Neuron (in vitro differentiated cells): ENCODE measurements around the gene AKTIP.

Experiments used
- H2AFZ ChIP-seq: one replicate; pipeline ENCODE4 v1.6.1; 2013; ENCODE audit warnings: low read depth, mild to moderate bottlenecking, inconsistent platforms, low read length, moderate library complexity
- H3K27me3 ChIP-seq: one replicate; pipeline ENCODE4 v1.6.1; 2013; ENCODE audit warnings: low read length; ENCODE audit not compliant: insufficient read depth
- H3K36me3 ChIP-seq: one replicate; pipeline ENCODE4 v1.6.1; 2013; ENCODE audit warnings: low read length; ENCODE audit not compliant: insufficient read depth
- H3K4me1 ChIP-seq: one replicate; pipeline ENCODE4 v1.6.1; 2013; ENCODE audit warnings: low read length; ENCODE audit not compliant: insufficient read depth
- H3K4me3 ChIP-seq: 2 replicates; pipeline ENCODE4 v1.5.1; 2013; ENCODE audit warnings: mild to moderate bottlenecking, low read length, moderate library complexity
- H3K9me3 ChIP-seq: one replicate; pipeline ENCODE4 v1.6.1; 2013; ENCODE audit warnings: low read length

The AKTIP gene

GRCh38 chr16:53510704-53511070, 7.7 kb upstream of the AKTIP start:
- Histone ChIP-seq H2AFZ (no peak overlapping the region), H3K36me3 (no peaks in the 10 kb centered on the region), H3K27me3 (no peaks in the 10 kb centered on the region), H3K4me1 (peaks cover 3% of the 10 kb centered on the region), H3K9me3 (peaks cover 7% of the 10 kb centered on the region), H3K4me3 (no peak overlapping the region)

DNA sequence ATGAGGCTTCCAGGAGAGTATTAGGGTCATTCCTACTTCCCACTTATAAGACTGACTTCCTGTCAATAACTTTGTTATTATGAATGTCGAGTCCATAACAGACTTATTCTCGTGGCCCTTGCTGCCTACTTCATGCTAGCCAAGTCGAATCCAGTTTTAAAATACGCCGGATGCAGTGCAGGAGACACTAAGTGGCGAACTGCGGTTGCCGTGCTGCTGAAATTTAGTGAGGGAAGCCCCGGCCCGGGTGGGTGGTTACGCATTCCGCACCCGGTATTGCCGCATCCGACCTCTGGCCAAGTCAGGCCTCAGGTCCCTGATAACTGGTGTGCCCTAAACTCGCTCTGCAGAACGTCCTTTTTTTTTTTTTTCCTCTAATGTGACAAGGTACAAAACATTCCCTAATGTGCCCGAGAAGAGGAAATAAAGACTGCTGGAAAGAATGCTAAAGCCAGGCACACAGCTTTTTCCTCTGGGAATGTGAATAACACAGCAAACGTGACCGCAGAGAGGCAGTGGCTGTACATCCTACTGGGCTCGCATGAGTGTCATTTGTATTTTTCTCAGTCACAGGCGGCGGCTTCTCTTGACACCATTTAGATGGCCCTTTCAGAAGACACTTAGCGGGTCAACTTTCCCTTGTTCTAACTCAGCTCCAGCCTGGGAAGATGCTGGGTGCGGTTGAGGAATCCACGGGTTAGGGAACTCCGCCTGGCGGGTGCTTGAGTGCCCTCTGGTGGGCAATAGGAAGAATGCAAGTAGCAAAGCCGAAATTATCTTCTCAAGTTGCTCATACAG, 7.1 kb upstream of the AKTIP start:
- peaks cover 3% of the 10 kb centered on the region for H3K4me1 ChIP-seq
- H3K27me3 ChIP-seq, result no peaks in the 10 kb centered on the region
- H3K4me3 ChIP-seq, result no peak overlapping the region
- H3K9me3 ChIP-seq, result peaks cover 4% of the 10 kb centered on the region
- H2AFZ ChIP-seq, result peak overlapping the region; percentile 37
- H3K36me3 ChIP-seq, result no peaks in the 10 kb centered on the region

DNA sequence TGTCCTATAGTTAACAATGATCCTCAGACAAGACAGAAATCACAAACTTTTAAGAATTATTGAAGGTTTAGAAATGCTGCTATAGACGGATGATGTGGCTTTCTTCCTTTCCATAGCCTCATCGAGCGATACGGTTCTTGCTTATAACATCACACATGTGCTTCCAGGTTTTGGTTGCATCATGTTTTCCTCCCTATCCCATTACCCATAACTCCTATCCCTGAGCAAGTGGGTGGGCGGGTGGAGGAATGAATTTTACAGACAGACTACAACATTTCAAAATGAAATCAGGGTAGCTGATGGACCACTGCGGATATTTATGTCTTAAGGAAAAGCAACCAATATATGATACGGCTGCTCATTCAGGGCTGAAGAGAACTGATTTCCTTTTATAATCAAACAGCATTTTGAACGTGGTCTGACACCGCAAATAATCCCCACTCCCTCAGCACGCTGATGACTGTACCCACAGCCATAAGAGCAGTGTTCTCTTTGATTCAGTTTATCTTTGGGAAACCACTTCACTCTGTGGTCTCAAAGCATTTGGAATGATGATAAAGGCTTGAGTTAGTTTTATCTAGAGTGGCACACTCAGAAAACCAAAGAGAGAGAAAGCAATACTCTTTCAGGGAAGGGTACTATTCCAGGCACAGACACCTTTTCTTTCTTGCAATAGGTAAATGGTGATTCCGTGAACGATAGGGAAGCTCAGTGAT, 4.6 kb upstream of the AKTIP start:
- Histone ChIP-seq H3K27me3 (no peaks in the 10 kb centered on the region), H2AFZ (no peak overlapping the region), H3K9me3 (no peaks in the 10 kb centered on the region), H3K4me1 (peaks cover 13% of the 10 kb centered on the region), H3K4me3 (no peak overlapping the region), H3K36me3 (no peaks in the 10 kb centered on the region)

- H3K36me3 ChIP-seq, result no peaks in the 10 kb centered on the region
- H3K4me3 ChIP-seq, result no peak overlapping the region
- peaks cover 23% of the 10 kb centered on the region for H3K4me1 ChIP-seq
- no peaks in the 10 kb centered on the region for H3K9me3 ChIP-seq
- H3K27me3 ChIP-seq, result no peaks in the 10 kb centered on the region
- no peak overlapping the region for H2AFZ ChIP-seq
Observed at GRCh38 chr16:53506254-53506653, 3.2 kb upstream of the AKTIP start.

DNA sequence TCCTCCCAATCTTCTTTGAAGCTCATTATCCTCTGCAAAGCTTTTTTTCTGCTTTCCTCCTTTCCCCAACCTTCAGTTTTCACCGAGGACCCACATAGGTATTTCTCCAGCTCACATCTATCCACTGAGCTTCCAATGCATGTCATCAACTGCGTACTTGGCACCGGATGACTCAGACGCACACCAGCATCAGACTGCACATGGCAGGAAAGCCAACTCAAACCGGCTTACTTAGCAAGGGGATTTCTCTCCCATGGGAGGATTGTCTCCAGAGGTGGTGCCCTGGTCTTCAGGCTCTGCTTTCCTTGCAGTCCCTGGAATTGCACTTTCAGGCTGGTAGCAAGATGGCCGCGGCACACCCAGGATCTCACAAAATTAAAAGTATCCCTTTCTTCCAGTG, 1.7 kb upstream of the AKTIP start:
- Histone ChIP-seq H3K4me3 (peak overlapping the region; percentile 69), H3K4me1 (peaks cover 21% of the 10 kb centered on the region), H3K36me3 (no peaks in the 10 kb centered on the region), H3K9me3 (no peaks in the 10 kb centered on the region), H2AFZ (no peak overlapping the region), H3K27me3 (no peaks in the 10 kb centered on the region)

GRCh38 chr16:53503991-53504663, 1.1 kb upstream of the AKTIP start:
- Histone ChIP-seq H3K9me3 (no peaks in the 10 kb centered on the region), H3K4me3 (peak overlapping the region; percentile 69), H3K27me3 (no peaks in the 10 kb centered on the region), H2AFZ (no peak overlapping the region), H3K36me3 (no peaks in the 10 kb centered on the region), H3K4me1 (peaks cover 21% of the 10 kb centered on the region)

DNA sequence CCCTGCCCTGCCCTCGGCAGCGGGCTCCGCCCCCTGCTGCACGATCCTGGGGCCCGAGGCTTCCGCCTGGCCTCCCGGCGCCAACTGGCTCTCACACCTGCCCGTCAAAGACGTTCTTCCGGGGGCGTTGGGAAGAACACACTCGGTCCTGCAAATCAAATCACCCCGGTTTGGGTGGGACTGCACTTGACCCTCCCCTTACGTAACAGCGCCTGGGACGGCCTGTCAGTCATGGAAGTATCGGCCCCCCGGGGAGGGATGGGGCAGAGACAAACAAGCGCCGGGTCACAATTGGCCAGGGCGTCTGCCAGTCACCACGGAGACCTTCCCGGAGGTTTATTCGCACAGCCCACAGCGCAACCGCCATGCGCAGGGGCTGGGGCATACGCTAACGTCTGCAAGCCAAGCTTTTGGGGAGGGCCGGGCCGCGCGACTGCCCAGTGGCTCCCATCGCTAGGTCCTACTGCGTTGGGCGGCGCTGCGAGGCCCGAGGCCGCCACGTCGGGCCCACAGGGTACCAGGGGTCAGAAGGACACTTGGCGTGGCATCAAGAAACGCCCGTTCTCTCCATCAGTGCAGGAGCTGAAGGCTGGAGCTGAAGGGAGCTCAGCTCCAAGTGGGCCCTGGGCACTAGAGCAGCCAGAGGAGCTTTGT, 388 bp upstream of the AKTIP start:
- H2AFZ ChIP-seq, result no peak overlapping the region
- H3K4me3 ChIP-seq, result peak overlapping the region; percentile 77
- H3K9me3 ChIP-seq, result no peaks in the 10 kb centered on the region
- peaks cover 21% of the 10 kb centered on the region for H3K4me1 ChIP-seq
- H3K27me3 ChIP-seq, result no peaks in the 10 kb centered on the region
- H3K36me3 ChIP-seq, result peaks cover 4% of the 10 kb centered on the region

- Histone ChIP-seq H3K9me3 (no peaks in the 10 kb centered on the region), H3K4me3 (peak overlapping the region; percentile 77), H3K36me3 (peaks cover 11% of the 10 kb centered on the region), H2AFZ (no peak overlapping the region), H3K4me1 (peaks cover 21% of the 10 kb centered on the region), H3K27me3 (no peaks in the 10 kb centered on the region)
Observed at GRCh38 chr16:53501216-53501859, 1.7 kb downstream of the AKTIP start.

- peaks cover 33% of the 10 kb centered on the region for H3K36me3 ChIP-seq
- H2AFZ ChIP-seq, result no peak overlapping the region
- H3K9me3 ChIP-seq, result no peaks in the 10 kb centered on the region
- H3K4me1 ChIP-seq, result peaks cover 13% of the 10 kb centered on the region
- H3K27me3 ChIP-seq, result no peaks in the 10 kb centered on the region
- H3K4me3 ChIP-seq, result no peak overlapping the region
Observed at GRCh38 chr16:53498984-53499383, 4.0 kb downstream of the AKTIP start.

GRCh38 chr16:53495325-53495724, 7.7 kb downstream of the AKTIP start:
- no peaks in the 10 kb centered on the region for H3K4me1 ChIP-seq
- H3K9me3 ChIP-seq, result no peaks in the 10 kb centered on the region
- H3K4me3 ChIP-seq, result no peak overlapping the region
- no peaks in the 10 kb centered on the region for H3K27me3 ChIP-seq
- peaks cover 62% of the 10 kb centered on the region for H3K36me3 ChIP-seq
- H2AFZ ChIP-seq, result no peak overlapping the region

- Histone ChIP-seq H3K9me3 (no peaks in the 10 kb centered on the region), H3K27me3 (no peaks in the 10 kb centered on the region), H3K4me3 (no peak overlapping the region), H3K36me3 (peaks cover 69% of the 10 kb centered on the region), H2AFZ (no peak overlapping the region), H3K4me1 (no peaks in the 10 kb centered on the region)
Observed at GRCh38 chr16:53494636-53495035, 8.4 kb downstream of the AKTIP start.

DNA sequence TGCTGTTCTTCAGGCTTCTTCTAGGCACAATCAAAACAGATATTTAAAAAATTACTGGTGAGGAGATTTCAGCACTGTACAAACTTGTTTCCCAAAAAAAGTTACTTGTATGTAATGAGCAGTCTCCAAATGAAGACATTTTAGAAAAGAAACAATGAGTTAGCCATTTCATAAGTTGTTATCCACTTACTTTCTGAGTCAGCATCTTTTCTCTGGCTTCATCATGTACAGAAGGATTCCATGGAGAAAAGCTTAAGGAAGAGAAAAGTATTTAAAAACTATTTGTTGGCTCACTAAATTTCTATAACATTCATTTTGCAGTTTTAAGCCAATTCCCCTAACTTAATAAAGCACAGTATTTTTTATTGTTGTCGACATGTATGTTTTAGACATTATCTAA, 10.5 kb downstream of the AKTIP start:
- no peak overlapping the region for H2AFZ ChIP-seq
- H3K4me3 ChIP-seq, result no peak overlapping the region
- H3K36me3 ChIP-seq, result peaks cover 78% of the 10 kb centered on the region
- H3K27me3 ChIP-seq, result no peaks in the 10 kb centered on the region
- no peaks in the 10 kb centered on the region for H3K4me1 ChIP-seq
- no peaks in the 10 kb centered on the region for H3K9me3 ChIP-seq
